Breast epithelium (tissue), 3 donors: ENCODE data around the gene SLC4A11.

Source experiments
- POLR2AphosphoS5 ChIP-seq, 3 donors: sonication (generic); formaldehyde crosslinking; IDR thresholded peaks; one replicate each; pipeline ENCODE4 v1.6.1; 2017; ENCODE audit warnings: antibody characterized with exemption in 3 of 3
- TF ChIP-seq, protein P1 (sequence below), 3 donors: fragments of 450-650 bp; IDR thresholded peaks; one replicate each; pipeline ENCODE4 v1.5.1; 2016 to 2017; ENCODE audit warnings: antibody characterized with exemption in 3 of 3, mild to moderate bottlenecking in 3 of 3, moderate library complexity in 3 of 3

DNA sequence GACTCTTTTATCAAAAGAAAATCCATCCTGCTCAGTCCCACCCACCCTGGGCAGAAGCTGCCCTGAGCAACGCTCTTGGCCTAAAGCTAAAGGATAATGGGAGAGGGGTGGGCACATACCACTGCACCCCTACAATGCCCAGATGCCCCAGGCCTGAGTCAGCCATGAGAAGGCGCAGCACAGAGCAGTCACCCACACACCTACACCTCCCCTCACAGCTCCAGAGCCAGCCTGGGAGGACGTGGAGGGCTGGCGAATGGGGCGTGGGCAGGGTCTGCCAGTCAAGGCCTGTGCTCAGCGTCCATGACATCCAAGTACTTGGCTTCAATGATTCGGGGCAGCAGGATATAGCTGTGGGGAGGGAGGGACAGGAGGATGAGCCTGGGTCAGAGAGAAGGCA is 11.5 kb downstream of the SLC4A11 start:
- TF ChIP-seq, protein P1, sequence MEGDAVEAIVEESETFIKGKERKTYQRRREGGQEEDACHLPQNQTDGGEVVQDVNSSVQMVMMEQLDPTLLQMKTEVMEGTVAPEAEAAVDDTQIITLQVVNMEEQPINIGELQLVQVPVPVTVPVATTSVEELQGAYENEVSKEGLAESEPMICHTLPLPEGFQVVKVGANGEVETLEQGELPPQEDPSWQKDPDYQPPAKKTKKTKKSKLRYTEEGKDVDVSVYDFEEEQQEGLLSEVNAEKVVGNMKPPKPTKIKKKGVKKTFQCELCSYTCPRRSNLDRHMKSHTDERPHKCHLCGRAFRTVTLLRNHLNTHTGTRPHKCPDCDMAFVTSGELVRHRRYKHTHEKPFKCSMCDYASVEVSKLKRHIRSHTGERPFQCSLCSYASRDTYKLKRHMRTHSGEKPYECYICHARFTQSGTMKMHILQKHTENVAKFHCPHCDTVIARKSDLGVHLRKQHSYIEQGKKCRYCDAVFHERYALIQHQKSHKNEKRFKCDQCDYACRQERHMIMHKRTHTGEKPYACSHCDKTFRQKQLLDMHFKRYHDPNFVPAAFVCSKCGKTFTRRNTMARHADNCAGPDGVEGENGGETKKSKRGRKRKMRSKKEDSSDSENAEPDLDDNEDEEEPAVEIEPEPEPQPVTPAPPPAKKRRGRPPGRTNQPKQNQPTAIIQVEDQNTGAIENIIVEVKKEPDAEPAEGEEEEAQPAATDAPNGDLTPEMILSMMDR (IDR thresholded peaks at IDR 0.05): no peak
- no peak for TF ChIP-seq POLR2AphosphoS5 (IDR thresholded peaks at IDR 0.05)
